GM23338 (cell line): ENCODE results near the gene DAGLA. TPM values are rescaled to one million over a fixed set of nuclear protein-coding genes. Genes with fewer than 3 reads are reported as not detected.

Experiments
- ATAC-seq: fragments of 200-7000 bp; cut with Tn5 transposase; 3 replicates; pipeline ENCODE4 v1.9.1; 2020
- DNase-seq: peaks from one replicate; pipeline ENCODE4 v3.0.0-alpha.2; 2015; ENCODE audit warnings: low spot score
- H2AFZ ChIP-seq: fragments of 200-600 bp; sonication (generic); 2 replicates; pipeline ENCODE4 v1.8.0; 2016; ENCODE audit warnings: antibody characterized with exemption, mild to moderate bottlenecking, moderate library complexity
- H3F3A ChIP-seq: fragments of 200-600 bp; sonication (generic); replicated peaks from 2 replicates; pipeline ENCODE4 v1.8.0; 2017; ENCODE audit warnings: antibody characterized with exemption, mixed run types, low read depth
- H3K27ac ChIP-seq: fragments of 200-600 bp; sonication (generic); 2 replicates; pipeline ENCODE4 v1.6.1; 2016; ENCODE audit warnings: low read depth
- H3K27me3 ChIP-seq: fragments of 200-600 bp; sonication (generic); 2 replicates; pipeline ENCODE4 v1.8.0; 2016; ENCODE audit warnings: mild to moderate bottlenecking, mixed run types, moderate library complexity; ENCODE audit not compliant: insufficient read depth
- H3K36me3 ChIP-seq: fragments of 200-600 bp; sonication (generic); 2 replicates; pipeline ENCODE4 v1.8.0; 2016; ENCODE audit warnings: mild to moderate bottlenecking; ENCODE audit not compliant: insufficient read depth
- H3K4me1 ChIP-seq: fragments of 200-600 bp; sonication (generic); 2 replicates; pipeline ENCODE4 v1.8.0; 2016; ENCODE audit warnings: mild to moderate bottlenecking, moderate library complexity; ENCODE audit not compliant: insufficient read depth
- H3K4me2 ChIP-seq: fragments of 200-600 bp; sonication (generic); 2 replicates; pipeline ENCODE4 v1.7.1; 2017; ENCODE audit warnings: mixed run types
- H3K4me3 ChIP-seq: fragments of 200-600 bp; sonication (generic); 2 replicates; pipeline ENCODE4 v1.6.1; 2016; ENCODE audit warnings: mixed run types
- H3K79me2 ChIP-seq: fragments of 200-600 bp; sonication (generic); replicated peaks from 2 replicates; pipeline ENCODE4 v1.8.0; 2017; ENCODE audit warnings: mild to moderate bottlenecking; ENCODE audit not compliant: insufficient read depth
- H3K9me2 ChIP-seq: fragments of 200-600 bp; sonication (generic); 2 replicates; pipeline ENCODE4 v1.8.0; 2017; ENCODE audit not compliant: insufficient read depth
- H4K20me1 ChIP-seq: fragments of 200-600 bp; sonication (generic); replicated peaks from 2 replicates; pipeline ENCODE4 v1.8.0; 2017; ENCODE audit warnings: mild to moderate bottlenecking; ENCODE audit not compliant: insufficient read depth
- H3K27ac Mint-ChIP-seq: 2 replicates; pipeline ENCODE4 v1.8.0; 2020; ENCODE audit warnings: inconsistent platforms, mild to moderate bottlenecking, moderate library complexity, mixed read lengths
- H3K27me3 Mint-ChIP-seq: 3 replicates; pipeline ENCODE4 v1.8.0; 2022; ENCODE audit warnings: low read depth, mild to moderate bottlenecking, moderate library complexity, mixed read lengths, inconsistent platforms; ENCODE audit not compliant: insufficient read depth, poor library complexity
- H3K36me3 Mint-ChIP-seq: 3 replicates; pipeline ENCODE4 v1.8.0; 2021; ENCODE audit warnings: low read depth, mild to moderate bottlenecking, inconsistent platforms, moderate library complexity, mixed read lengths
- H3K4me1 Mint-ChIP-seq: 3 replicates; pipeline ENCODE4 v1.8.0; 2020; ENCODE audit warnings: mild to moderate bottlenecking, inconsistent platforms, mixed read lengths
- H3K4me3 Mint-ChIP-seq: 3 replicates; pipeline ENCODE4 v1.8.0; 2021; ENCODE audit warnings: moderate library complexity, mild to moderate bottlenecking, inconsistent platforms, mixed read lengths
- H3K9me3 Mint-ChIP-seq: 3 replicates; pipeline ENCODE4 v1.8.0; 2020; ENCODE audit warnings: moderate library complexity, mild to moderate bottlenecking, inconsistent platforms, mixed read lengths
- CTCF ChIP-seq, 2 experiments: fragments of 200-600 bp in 1 of 2; sonication (generic) in 1 of 2; conservative IDR thresholded peaks; 2 replicates each; pipeline versions ENCODE4 v1.5.1 to v1.6.1; 2016 to 2017; ENCODE audit warnings: antibody characterized with exemption in 2 of 2, low read depth in 2 of 2, mild to moderate bottlenecking in 2 of 2, moderate library complexity in 1 of 2
- EZH2 ChIP-seq: fragments of 200-600 bp; sonication (generic); IDR thresholded peaks from one replicate; pipeline ENCODE4 v1.8.0; 2017; ENCODE audit warnings: antibody characterized with exemption, mild to moderate bottlenecking, low read depth; ENCODE audit not compliant: unreplicated experiment
- EZH2phosphoT487 ChIP-seq: fragments of 200-600 bp; sonication (generic); IDR thresholded peaks from one replicate; pipeline ENCODE4 v1.8.1; 2018; ENCODE audit warnings: antibody characterized with exemption; ENCODE audit not compliant: unreplicated experiment
- POLR2AphosphoS5 ChIP-seq: IDR thresholded peaks from 2 replicates; pipeline ENCODE4 v1.6.1; 2016; ENCODE audit warnings: antibody characterized with exemption, low read depth
- STAT1 ChIP-seq: IDR thresholded peaks from one replicate; pipeline ENCODE4 v1.6.1; 2016; ENCODE audit warnings: antibody characterized with exemption; ENCODE audit not compliant: unreplicated experiment
- ZNF462 ChIP-seq: fragments of 250-450 bp; sonication (Bioruptor Pico); IDR thresholded peaks from 2 replicates; pipeline ENCODE4 v1.5.0; 2020; ENCODE audit warnings: mild to moderate bottlenecking, moderate library complexity
- polyA plus RNA-seq: library from polyadenylated mRNA; unstranded; fragments of >200 nt; fragmentation: Nextera tagmentation; extraction: Ambion mirVana; gene quantifications from 2 replicates; pipeline ENCODE4 v1.2.1, GENCODE V29; 2016
- total RNA-seq: library from RNA; depleted of rRNA; stranded (reverse); fragments of >200 nt; shearing (Covaris generic); gene quantifications from 2 replicates; pipeline ENCODE4 v1.2.3, GENCODE V29; 2014

Gene DAGLA
- total and polyA plus RNA-seq, 2 experiments from 2014 or later, result 0.55 to 2.5 TPM

GRCh38 chr11:61639816-61640443, 40.3 kb upstream of the DAGLA start:
- ATAC-seq (no peak), DNase-seq (peak; percentile 73)
- TF ChIP-seq POLR2AphosphoS5 (no peak), CTCF (conservative IDR thresholded peaks at IDR 0.05; ENCODE audit: low read depth in 2 of 2) (no peak), ZNF462 (CRISPR knock-in tag) (no peak), EZH2phosphoT487 (no peak), STAT1 (no peak), EZH2 (no peak)

More at GRCh38 chr11:61639816-61640443, 40.3 kb upstream of the DAGLA start:
- no peak overlapping the region for H3K4me3 ChIP-seq
- H3K27ac Mint-ChIP-seq, result no peak overlapping the region
- H3K36me3 Mint-ChIP-seq, result no peaks in the 10 kb centered on the region
- H3K4me1 Mint-ChIP-seq, result peaks cover 15% of the 10 kb centered on the region; the same call in 2 of the 3 replicates
- peaks cover 4% of the 10 kb centered on the region; the same call in 1 of the 2 replicates for H3K9me2 ChIP-seq
- H3K27me3 Mint-ChIP-seq, result peaks cover 14% of the 10 kb centered on the region
- no peaks in the 10 kb centered on the region for H3K4me1 ChIP-seq
- H3K79me2 ChIP-seq, result no peaks in the 10 kb centered on the region
- no peak overlapping the region for H3K27ac ChIP-seq
- no peaks in the 10 kb centered on the region for H4K20me1 ChIP-seq
- H2AFZ ChIP-seq, result no peak overlapping the region
- no peaks in the 10 kb centered on the region for H3K36me3 ChIP-seq
- no peaks in the 10 kb centered on the region for H3K9me3 Mint-ChIP-seq
- no peak overlapping the region for H3K4me3 Mint-ChIP-seq
- H3F3A ChIP-seq, result no peaks in the 10 kb centered on the region; the same call in 1 of the 2 replicates
- H3K27me3 ChIP-seq, result no peaks in the 10 kb centered on the region
- no peak overlapping the region for H3K4me2 ChIP-seq
